ENCODE measurements around the gene HNRNPA1.

DNA sequence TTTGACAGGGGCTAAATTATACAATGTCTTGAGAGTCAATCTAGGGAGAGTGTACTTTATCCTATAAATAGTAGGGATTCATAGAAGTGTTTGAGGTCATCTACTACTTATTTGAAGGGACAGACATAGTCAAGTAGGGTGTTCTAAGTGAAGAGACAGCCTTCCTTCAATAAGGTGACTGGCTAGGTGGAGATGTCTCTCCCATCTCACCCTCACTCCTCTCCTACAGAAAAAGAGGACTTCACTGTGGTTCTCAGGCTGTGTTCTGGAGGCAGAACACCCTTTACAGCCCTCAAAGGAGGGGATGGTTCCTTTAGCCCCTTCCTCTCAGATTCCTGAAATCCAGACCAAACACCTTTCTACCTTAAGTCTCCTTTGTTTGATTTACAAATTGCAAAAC lies 23.1 kb downstream of the HNRNPA1 start:
- TF ChIP-seq, protein P1, sequence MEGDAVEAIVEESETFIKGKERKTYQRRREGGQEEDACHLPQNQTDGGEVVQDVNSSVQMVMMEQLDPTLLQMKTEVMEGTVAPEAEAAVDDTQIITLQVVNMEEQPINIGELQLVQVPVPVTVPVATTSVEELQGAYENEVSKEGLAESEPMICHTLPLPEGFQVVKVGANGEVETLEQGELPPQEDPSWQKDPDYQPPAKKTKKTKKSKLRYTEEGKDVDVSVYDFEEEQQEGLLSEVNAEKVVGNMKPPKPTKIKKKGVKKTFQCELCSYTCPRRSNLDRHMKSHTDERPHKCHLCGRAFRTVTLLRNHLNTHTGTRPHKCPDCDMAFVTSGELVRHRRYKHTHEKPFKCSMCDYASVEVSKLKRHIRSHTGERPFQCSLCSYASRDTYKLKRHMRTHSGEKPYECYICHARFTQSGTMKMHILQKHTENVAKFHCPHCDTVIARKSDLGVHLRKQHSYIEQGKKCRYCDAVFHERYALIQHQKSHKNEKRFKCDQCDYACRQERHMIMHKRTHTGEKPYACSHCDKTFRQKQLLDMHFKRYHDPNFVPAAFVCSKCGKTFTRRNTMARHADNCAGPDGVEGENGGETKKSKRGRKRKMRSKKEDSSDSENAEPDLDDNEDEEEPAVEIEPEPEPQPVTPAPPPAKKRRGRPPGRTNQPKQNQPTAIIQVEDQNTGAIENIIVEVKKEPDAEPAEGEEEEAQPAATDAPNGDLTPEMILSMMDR (IDR thresholded peaks at IDR 0.05) = no peak
- no peak for TF ChIP-seq POLR2A (IDR thresholded peaks at IDR 0.05)

All from sigmoid colon (tissue), 3 donors.